ENCODE data around the gene GDI2. TPM values are rescaled to one million over a fixed set of nuclear protein-coding genes. Genes with fewer than 3 reads are reported as not detected.
"Not testable (repeated sequence)": the region's sequence is repeated elsewhere in the genome, so short reads cannot be mapped to it uniquely, and the experiment has no call there.

The GDI2 gene
- total RNA-seq, 1 experiment from 2014 or later = 325 TPM

DNA sequence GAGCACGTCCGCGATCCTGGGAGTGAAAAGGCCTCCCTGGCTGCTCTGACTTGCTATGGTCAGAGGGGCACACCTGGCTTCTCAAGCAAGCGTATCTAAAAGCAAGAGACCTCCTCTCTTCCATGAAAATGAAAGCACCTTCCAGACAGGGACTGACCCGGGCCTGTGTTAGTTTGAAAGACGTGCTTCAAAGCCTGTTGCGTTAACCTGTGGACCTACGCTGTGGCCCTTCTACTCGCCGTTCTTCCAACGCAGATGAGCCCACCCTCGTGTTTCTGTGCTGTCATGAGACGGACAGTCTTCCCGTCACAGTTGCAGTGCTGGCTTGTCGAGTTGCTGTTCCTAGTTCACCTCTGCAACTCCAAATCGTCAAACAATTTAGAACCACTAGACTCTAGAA lies 15.5 kb upstream of the GDI2 start:
- H3K4me1 ChIP-seq (ENCODE audit: insufficient read depth, low read length, poor library complexity, severe bottlenecking) = no peaks in the 10 kb centered on the region
- no peaks in the 10 kb centered on the region for H3K27me3 ChIP-seq (replicated peaks; ENCODE audit: insufficient read depth, low read depth, low read length, poor library complexity)
- ChIA-PET CTCF (no interaction called here), POLR2A (ENCODE audit: low non-redundant PET) (no interaction called here)
- no peaks in the 10 kb centered on the region for H3K36me3 ChIP-seq (ENCODE audit: insufficient read depth, low read length, poor library complexity, severe bottlenecking)
- H3K4me3 ChIP-seq (ENCODE audit: low read depth, low read length, poor library complexity, severe bottlenecking) = no peak overlapping the region
- intact Hi-C loops (cut with micrococcal nuclease; ENCODE audit: unreplicated experiment) = no loop called here
- no peak for DNase-seq (ENCODE audit: low spot score)
- no peaks in the 10 kb centered on the region for H3K9me3 ChIP-seq (ENCODE audit: low read depth, low read length, poor library complexity, severe bottlenecking)
- no peak overlapping the region for H3K27ac ChIP-seq (ENCODE audit: low read depth, low read length, poor library complexity, severe bottlenecking)
- TF ChIP-seq CTCF (conservative IDR thresholded peaks at IDR 0.05; ENCODE audit: low read depth, low read length) (no peak), EZH2 (IDR thresholded peaks at IDR 0.05; ENCODE audit: borderline replicate concordance, low read depth, low read length, poor library complexity, severe bottlenecking) (no peak)
- no TSS peak for BruUV-seq (replicated peaks)

DNA sequence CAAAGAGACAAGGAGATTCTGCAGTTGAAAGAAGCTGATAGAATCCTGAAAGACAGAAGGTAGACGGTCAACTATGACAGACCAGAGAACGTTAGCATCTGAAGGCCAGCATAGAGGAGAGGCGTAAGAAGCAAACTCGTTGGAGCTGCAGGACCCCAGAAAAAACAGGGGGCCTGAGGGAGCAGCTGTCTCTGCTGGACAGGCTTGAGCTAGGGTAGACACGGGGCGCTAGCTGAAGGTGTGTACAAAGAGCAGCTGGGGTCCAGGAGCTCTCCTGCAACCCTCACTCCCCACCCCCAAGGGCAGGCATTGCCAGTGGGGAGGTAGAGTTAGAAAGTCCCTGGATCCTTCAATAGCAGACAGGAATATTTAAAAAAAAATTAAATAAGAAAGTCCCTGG lies 14.6 kb upstream of the GDI2 start:
- no peak for DNase-seq (ENCODE audit: low spot score)
- Histone ChIP-seq H3K4me1 (ENCODE audit: insufficient read depth, low read length, poor library complexity, severe bottlenecking) (no peaks in the 10 kb centered on the region), H3K27me3 (replicated peaks; ENCODE audit: insufficient read depth, low read depth, low read length, poor library complexity) (no peaks in the 10 kb centered on the region), H3K36me3 (ENCODE audit: insufficient read depth, low read length, poor library complexity, severe bottlenecking) (no peaks in the 10 kb centered on the region), H3K4me3 (ENCODE audit: low read depth, low read length, poor library complexity, severe bottlenecking) (no peak overlapping the region), H3K9me3 (ENCODE audit: low read depth, low read length, poor library complexity, severe bottlenecking) (no peaks in the 10 kb centered on the region), H3K27ac (ENCODE audit: low read depth, low read length, poor library complexity, severe bottlenecking) (no peak overlapping the region)
- ChIA-PET CTCF (no interaction called here), POLR2A (ENCODE audit: low non-redundant PET) (no interaction called here)
- BruUV-seq (replicated peaks) = no TSS peak
- TF ChIP-seq CTCF (conservative IDR thresholded peaks at IDR 0.05; ENCODE audit: low read depth, low read length) = no peak
- no peak for TF ChIP-seq EZH2 (IDR thresholded peaks at IDR 0.05; ENCODE audit: borderline replicate concordance, low read depth, low read length, poor library complexity, severe bottlenecking)
- intact Hi-C loops (cut with micrococcal nuclease; ENCODE audit: unreplicated experiment) = no loop called here

DNA sequence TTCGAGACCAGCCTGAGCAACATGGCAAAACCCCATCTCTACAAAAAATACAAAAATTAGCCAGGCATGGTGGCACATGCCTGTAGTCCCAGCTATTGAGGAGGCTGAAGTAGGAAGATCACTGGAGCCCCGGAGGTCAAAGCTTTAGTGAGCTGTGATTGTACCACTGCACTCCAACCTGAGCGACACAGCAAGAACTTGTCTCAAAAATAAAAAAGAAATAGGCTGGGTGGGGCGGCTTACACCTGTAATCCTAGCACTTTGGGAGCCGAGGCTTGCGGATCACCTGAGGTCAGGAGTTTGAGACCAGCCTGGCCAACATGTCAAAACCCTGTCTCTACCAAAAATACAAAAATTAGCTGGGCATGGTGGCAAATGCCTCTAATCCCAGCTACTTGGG lies 13.3 kb upstream of the GDI2 start:
- CTCF ChIA-PET; H3K36me3 ChIP-seq (ENCODE audit: insufficient read depth, low read length, poor library complexity, severe bottlenecking); H3K27me3 ChIP-seq (replicated peaks; ENCODE audit: insufficient read depth, low read depth, low read length, poor library complexity); H3K4me3 ChIP-seq (ENCODE audit: low read depth, low read length, poor library complexity, severe bottlenecking); H3K4me1 ChIP-seq (ENCODE audit: insufficient read depth, low read length, poor library complexity, severe bottlenecking); intact Hi-C loops (cut with micrococcal nuclease; ENCODE audit: unreplicated experiment); H3K27ac ChIP-seq (ENCODE audit: low read depth, low read length, poor library complexity, severe bottlenecking); H3K9me3 ChIP-seq (ENCODE audit: low read depth, low read length, poor library complexity, severe bottlenecking); BruUV-seq (replicated peaks); POLR2A ChIA-PET (ENCODE audit: low non-redundant PET); DNase-seq (ENCODE audit: low spot score): not testable (repeated sequence)

GRCh38 chr10:5818894-5819293 lies 5.7 kb upstream of the GDI2 start:
- H3K27me3 ChIP-seq (replicated peaks; ENCODE audit: insufficient read depth, low read depth, low read length, poor library complexity) = no peaks in the 10 kb centered on the region
- BruUV-seq (replicated peaks) = no TSS peak
- intact Hi-C loops (cut with micrococcal nuclease; ENCODE audit: unreplicated experiment) = no loop called here
- ChIA-PET POLR2A (ENCODE audit: low non-redundant PET) (no interaction called here), CTCF (no interaction called here)
- H3K4me3 ChIP-seq (ENCODE audit: low read depth, low read length, poor library complexity, severe bottlenecking) = no peak overlapping the region
- TF ChIP-seq EZH2 (IDR thresholded peaks at IDR 0.05; ENCODE audit: borderline replicate concordance, low read depth, low read length, poor library complexity, severe bottlenecking) = no peak
- no peak for TF ChIP-seq CTCF (conservative IDR thresholded peaks at IDR 0.05; ENCODE audit: low read depth, low read length)
- H3K36me3 ChIP-seq (ENCODE audit: insufficient read depth, low read length, poor library complexity, severe bottlenecking) = no peaks in the 10 kb centered on the region
- H3K4me1 ChIP-seq (ENCODE audit: insufficient read depth, low read length, poor library complexity, severe bottlenecking) = peaks cover 9% of the 10 kb centered on the region
- H3K27ac ChIP-seq (ENCODE audit: low read depth, low read length, poor library complexity, severe bottlenecking) = no peak overlapping the region
- DNase-seq (ENCODE audit: low spot score) = no peak
- H3K9me3 ChIP-seq (ENCODE audit: low read depth, low read length, poor library complexity, severe bottlenecking) = no peaks in the 10 kb centered on the region

All from A673 (cell line).